SW 1271 (cell line): ENCODE results near the gene IL19.

Experiments used
- DNase-seq, 2 experiments: peaks; one replicate each; lab custom pipeline; 2025; lab: John Stamatoyannopoulos, UW

Gene IL19

DNA sequence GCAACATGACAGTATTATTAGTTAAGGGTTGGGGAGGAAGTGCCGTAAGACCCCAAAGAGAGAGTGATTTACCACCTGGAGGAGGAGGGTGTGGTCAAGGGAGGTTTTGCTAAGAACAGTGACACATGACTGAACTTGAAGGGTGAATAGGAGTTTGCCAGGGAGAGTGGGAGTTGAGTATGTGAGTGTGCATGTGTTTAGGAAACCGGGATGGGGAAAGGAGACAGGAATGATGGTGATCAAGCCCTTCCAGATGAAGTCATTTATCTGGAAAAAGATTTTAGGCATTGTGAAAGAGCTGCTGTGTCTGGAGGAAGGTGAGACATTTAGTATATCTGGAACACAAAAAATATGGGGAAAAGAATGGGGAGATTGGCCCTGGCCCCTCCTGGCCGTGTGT lies 29.8 kb downstream of the IL19 start:
- no peak for DNase-seq

DNA sequence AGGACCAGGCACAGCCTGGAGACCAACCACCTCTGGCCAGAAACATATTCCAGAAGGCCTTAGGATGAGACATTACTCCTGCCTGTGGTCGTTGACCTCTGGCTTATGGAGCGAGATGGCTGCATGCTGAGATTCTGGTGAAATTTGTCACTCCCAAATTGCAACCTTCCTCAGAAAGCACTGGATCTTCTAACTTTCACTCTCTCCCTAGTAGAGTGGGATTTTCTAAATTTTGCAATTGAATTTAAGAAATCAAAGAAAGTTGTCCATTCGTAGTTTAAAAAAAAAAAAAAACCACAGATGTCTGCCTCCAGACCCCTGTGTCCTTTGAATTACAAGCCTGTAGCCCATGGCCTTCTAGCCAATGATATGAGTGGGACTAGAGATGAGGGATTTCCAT lies 30.3 kb downstream of the IL19 start:
- DNase-seq = no peak

DNA sequence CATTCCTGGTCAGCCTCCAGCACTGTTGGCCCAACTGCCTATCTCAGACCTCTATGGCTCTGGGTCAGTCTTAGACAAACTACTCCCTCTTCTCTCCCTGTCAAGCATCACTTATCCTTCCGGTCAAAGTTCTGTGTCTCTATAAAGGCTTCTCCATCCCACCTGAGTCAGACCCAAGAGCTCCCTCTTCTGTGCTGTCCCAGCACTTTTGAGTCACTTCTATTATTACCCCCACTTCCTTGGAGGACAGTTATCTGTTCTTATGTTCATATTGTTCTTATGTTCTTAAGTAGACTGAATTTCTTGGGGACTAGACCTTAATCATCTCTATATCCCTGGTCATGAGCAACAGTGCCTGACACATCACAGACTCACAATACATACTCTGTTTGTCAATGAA lies 30.9 kb downstream of the IL19 start:
- DNase-seq = no peak

DNA sequence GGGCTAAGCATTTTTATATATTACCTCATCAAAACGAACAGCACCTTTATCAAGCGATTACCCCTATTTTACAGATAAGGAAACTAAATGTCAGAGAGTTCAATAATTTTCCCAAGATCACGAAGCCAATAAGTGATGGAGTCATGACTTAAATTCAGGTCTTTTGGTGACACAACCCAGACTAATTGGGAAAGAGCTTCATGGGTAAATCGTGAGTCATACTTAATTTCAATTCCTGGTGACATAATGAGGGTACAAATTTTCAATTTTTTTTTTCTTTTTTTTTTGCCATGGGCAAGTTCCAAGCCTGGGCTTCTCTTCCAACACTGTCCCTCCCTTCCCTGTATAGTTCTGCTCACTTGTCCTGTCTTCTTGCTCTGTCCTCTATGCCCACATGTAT lies 31.8 kb downstream of the IL19 start:
- no peak for DNase-seq

DNA sequence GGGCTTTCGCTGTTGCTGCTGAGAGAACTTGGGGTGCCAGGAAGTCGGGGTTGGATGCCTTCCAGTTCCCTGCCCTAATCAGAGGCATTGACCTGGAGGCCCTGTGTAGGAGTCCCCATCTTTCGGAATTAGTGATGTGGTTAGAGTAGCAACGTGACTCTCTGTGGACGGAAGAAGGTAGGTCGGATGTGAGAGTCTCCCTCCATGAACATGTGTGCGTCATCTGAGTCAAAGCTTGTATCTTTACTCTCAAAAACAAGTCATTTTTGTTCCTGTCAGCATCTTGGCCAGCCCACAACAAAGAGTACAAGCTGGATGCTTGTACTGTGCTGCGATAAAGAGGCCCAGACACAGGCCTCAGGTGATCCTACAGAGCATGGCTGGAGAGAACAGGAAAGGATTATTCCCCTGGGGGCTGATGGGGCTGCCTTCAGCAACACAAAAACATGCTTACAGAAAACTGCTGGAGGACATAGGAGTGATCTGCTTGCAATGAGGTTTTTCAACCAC lies 32.7 kb downstream of the IL19 start:
- DNase-seq = no peak

DNA sequence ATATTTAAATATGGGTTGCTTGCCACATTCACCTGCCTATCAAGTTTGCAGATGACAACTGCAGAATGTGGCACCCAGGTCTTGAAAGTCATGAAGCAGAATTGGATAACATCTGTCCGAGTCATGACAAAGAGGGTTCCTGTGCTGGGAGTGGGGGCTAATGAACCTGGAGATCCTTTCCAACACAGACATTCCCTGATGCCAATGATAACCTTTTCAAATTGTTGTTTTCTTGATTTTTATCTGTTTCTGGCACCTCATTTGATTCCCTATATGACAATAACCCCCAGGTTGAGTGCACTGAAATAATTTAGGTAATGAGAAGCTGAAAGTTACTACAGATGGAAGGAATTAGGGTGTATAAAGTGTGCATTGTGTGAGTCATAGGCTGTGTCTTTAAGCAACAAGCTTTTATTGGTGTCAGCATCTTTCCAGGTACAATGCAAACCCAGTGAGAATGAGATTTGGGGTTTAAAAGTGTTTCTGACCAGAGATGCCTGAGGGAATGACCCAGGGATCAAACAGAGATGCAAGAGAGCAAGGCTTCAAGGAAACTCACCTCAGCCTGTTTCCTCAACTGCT lies 33.7 kb downstream of the IL19 start:
- no peak for DNase-seq

DNA sequence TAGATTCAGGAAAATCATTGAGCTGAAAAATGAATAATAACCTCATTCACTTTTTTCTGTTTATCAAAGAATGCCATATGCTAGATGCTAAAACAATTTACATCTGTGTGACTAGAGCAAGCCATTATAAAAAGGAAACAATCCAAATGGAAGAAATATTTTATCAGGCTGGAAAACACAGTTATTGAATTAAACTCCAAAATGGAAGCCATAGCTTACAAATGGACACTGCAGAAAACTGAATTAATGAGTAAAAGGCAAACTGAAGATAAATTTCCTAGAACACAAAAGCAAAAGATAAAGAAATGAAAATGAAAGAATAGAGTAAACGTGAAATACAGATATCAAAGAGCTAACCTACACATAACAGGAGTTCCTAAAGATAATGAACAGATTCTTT lies 34.8 kb downstream of the IL19 start:
- DNase-seq = no peak

DNA sequence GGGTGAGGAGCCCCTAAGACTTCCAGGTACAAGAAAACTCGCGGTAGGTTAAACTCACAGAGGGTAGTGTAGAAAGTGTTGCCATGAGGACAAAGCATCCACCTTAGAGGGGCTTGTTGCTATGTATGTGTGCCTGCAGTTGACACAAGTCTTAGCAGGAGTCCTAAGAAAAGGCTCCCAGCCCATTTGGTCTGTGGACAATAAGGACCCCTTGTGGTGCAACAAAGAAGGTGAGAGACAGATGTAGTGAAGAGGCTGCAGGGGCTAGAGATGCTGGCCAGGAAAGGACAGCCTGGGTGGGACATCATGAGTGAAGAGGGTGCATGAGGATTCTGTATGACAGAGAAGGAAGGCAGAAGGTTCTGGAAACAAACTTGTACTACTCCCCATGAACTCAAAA lies 38.0 kb downstream of the IL19 start:
- peak in 1 of 2 experiments; percentile 1 for DNase-seq

DNA sequence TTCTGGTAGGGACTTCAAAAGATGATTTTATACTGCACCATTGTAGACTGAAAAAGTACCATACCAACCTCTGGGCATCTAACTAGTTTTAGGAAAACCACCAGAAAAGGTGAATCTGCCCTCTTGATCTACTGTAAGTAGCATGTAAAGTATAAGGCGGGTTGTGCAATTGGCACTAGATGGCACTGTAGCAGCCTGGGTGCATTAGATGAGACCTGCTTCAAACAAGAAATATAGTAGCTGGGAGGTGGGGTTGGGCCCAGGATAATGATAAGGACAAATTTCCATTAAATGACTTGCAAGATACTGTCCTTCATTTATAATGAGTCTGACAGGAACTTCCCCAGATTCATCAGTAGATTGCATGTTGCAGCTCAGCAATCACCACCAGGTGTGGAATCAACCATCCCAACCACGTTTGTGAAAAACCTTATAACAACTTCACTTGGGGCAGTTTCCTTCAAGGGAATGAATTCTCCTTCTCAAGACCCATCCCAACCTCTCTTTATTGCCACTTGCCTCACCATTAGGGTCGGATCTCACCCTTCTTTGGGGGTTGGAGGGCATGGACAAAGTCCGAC lies 39.0 kb downstream of the IL19 start:
- DNase-seq = no peak

DNA sequence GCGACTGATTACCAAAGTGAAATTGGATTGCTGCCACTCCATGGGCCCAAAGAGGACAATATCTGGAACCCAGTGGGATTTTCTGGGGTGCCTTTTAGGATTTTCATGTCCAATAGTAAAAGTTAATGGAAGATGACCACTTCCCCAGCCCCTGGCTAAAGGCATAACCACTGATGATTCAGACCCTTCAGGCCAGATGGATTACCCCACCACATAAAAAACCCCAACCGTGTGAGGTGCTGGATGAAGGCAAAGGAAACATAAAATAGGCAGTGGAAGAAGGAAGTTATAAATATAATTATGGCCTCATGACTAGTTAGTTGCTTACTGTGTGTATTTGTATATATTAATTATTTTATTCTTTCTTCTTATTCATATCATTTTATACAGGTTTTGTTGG lies 41.9 kb downstream of the IL19 start:
- no peak for DNase-seq

DNA sequence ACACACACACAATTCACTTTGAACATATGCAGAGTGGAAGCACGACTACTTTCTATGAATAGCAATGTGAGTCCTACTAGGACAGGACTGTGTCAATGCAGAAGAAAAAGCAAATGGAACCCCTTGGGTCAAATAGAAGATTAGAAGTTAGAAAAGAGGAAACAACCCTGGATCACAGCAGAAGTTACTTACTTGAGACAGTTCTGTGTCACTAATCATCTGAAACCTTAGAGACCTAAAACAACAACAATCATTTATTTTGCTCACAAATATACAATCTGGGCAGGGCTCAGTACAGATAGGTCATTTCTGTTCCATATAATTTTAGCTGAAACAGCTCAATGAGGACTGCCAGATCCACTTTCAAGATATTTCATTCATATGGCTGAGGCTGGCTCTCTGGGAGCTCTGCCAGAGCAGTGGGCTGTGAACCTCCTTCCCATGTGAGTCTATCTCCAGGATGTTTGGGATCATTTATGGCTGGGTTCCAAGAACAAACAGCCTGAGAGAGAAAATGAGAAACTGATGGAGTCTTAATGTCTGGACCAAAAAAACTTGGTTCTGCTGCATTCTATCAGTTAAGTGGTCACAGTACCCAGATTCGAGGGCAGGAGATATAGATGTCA lies 44.3 kb downstream of the IL19 start:
- no peak for DNase-seq

DNA sequence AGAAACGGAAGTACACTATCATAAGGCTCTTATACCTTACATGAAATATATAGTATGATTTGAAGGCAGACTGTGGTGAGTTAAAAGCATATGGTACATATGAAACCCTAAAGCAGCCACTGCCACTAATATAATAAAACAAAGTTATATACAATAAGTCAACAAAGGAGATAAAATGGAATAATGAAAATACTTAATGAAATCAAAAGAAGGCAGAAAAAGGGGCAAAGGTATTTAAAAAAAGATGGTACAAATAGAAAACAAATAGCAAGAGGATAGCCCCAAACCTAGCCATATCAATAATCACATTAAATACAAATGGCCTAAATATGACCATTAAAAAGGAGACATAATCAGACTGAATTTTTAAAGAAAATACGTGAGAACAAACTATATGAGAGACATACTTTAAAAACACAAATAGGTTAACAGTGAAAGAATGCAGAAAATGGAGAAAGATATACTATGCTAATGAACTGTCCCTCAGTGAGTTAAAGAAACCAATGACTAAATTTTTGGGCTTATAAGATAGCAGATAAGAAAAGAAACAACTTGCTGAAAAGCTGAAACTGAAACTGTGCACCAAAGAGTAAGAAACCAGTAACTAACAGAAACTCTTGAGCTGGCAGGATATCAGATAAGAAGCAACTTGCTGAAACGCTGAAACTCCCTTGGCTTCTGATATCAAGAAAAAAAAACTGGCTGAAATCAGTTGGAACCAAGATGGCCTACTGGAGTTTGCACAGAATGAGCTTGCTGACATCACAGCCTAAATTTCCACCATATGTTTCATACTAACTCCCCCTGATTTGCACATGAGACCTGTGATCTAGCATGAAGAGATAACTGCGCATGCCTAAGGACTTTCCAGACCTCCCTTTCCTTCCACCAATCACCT lies 46.1 kb downstream of the IL19 start:
- DNase-seq = no peak

DNA sequence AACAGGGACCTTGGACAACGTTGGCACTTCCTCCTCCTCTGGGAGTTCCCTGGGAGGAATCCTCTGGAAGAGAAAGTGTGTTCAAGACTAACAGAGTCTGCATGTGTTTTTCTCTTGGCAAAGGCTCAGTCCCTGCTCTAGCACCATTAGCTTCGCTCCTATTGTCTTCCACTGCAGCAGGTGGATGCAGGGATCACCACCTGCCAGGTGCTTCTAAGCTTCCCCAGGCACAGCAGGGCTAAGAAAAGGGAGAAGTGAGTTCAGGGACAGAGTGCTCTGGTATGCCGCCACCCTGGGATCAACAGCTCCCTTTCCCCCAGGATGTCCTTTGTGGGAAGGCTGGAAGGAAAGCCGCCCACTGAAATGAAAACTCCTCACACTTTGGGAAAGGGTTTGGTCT lies 50.9 kb downstream of the IL19 start:
- DNase-seq = no peak

DNA sequence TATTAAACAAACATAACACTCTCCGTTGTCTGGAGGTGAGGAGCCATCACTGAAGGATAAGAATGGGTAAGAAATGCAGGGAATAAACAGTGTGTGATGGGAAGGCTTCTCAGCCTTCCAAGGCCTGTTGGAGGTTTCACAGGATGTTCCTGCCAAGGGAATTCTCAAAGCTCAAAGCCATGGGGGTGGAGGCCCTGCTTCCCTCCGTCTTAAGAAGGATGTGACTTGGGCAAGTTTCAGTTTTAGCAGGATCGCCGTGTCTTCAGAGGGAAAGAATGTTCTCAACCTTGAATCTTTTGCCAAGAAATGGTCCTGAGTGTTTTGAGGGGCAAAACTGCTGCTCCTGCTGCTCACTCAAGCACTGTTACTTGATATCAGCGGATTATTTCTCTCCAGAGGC lies 53.2 kb downstream of the IL19 start:
- DNase-seq = no peak

DNA sequence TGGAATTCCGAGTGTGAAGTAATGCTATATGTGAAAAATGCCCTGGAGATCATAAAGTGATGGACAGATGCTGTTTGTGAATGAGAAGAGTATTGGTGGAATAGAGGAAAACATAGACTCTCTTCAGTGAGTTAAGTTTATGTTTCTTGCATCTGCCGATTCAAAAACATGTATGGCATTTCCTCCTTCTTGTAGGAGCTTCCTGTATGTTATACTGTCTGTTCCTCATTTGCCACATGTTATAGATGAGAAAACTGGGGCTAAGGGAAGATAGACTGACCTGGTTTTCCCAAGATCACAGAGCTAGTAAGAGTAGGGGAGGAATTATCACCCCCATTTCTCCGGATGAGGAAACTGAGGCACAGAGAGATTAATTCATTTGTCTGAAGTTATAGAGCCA lies 53.8 kb downstream of the IL19 start:
- DNase-seq = no peak

DNA sequence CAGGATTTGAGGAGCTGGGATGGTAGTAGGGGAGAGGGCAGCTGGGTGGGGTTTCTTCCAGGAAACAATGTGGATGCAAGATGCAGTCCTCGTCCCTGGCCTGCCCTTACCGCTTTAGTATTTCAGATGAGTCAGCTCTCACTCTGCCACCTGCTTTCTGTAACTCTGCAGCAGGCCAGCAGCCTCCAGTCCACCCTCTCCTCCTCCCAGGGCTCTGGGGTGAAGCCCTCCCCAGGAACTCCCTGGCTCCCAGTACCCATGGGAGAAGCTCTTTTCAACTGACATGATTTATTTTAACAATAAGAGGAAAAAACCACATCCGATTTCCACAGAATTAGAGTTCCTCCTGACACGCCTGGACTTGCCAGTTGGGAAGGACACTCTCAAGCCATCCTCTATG lies 55.8 kb downstream of the IL19 start:
- no peak for DNase-seq

DNA sequence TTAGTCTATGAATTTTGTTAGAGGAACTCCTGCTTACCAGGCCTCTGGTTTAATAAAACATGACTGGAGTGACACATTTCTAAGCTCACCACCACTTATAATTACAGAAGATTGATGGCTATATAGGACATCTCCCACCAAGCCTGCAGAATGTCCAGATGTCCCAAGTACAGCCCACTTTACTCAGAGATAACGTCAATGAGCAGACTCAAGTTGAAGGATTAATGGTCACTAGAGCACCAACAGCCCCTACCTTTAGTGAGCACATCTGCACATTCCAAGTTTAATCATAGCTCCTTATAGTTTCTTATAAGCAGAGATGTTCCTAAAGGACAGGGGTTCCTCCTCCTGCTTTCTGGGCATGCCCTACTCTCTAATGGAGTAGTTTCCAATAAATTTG lies 57.5 kb downstream of the IL19 start:
- DNase-seq = no peak

DNA sequence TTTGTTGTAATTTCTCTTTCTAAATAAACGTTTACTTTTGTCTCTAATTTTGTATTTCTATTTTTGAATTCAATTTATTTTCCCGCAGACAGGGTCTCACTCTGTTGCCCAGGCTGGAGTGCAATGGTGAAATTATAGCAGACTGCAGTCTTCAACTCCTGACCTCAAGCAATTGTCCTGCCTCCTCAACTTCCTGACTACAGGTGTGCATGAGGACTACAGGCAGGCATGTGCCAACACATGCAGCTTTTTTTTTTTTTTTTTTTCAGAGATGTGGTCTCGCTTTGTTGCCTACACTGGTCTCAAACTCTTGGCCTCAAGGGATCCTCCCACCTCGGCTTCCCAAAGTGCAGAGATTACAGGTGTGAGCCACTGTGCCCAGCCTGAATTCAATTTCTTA lies 58.2 kb downstream of the IL19 start:
- no peak for DNase-seq

DNA sequence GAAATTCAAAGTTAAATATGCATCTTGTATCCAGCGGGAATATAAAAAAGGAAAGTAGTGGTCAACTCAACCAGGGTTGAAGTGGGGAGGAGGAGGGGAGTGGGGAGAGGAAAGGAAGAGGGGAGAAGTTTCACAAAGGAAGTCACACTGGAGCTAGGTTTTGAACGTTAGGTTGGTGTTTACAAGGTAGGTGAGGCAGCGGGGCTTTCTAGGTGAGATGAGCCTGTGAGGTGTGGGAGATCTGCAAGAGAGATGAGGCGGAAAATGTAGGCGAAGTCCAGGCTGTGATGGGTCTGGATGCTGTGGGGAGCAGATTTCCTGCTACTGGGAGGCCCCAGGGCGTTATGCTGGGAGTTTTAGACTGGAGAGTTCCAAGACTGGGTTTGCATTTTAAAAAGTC lies 58.7 kb downstream of the IL19 start:
- DNase-seq = no peak

DNA sequence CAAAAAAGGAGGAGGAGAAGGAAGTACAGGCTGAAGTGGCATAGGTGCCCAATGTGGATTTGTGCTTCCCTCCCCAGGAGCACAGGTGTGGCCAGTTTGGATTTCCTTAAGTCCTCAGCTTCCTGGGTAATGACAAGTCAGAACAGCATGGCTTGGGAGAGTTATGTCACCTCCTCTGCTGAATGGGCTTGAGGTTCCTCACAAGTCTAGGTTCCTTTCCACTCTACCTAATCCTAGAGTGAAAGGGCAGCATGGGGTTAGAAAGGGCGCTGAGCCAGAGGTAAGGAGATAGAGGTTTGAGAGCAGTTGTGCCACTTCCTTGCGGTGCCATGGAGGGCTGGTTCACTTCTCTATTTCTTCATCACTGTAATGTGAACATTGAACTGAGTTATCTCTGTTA lies 59.3 kb downstream of the IL19 start:
- DNase-seq = no peak

DNA sequence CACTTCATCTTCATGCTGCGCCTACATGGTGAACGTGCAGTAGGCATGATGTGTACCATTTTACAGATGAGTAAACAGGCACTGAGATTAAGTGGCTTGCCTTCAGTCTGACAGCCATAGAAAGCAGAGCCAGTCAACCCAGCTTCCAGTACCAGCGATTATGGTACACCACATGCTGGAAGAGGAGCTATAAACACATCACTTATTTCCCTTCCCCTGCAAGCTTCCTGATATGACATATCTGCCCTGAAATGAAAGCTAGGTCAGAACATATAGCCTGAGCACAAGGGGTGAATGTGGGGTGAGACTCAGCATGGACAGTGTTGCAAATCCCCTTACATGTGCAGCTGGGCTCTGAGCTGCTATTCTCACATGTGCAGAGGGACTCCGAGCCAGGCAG lies 61.1 kb downstream of the IL19 start:
- no peak for DNase-seq

DNA sequence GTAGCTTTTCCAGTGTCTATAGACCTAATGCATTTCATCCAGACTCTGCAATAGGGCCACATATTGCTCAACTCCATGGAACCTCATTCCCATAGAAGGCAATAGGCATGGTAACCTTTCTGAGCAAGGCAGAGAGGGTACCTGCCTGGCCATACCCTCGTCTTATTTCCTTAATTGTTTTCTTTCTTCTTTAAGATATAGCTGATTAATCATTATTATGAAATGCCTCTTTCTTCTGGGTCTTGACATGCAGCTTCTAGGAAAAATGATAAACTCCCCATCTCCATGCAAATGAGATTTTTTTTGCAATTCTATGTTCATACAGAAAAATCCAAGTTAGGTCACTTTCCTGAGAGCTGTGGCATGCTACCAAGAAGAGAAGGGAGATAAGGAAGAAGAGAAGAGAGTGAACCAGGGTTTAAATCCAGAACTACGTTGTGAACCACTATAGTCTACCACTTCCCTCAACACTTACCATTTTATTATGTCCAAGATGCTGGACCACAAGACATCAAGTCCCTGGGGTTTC lies 61.8 kb downstream of the IL19 start:
- DNase-seq = no peak
